IMR-90 (cell line): ENCODE data around the gene KLC1. TPM values are rescaled to one million over a fixed set of nuclear protein-coding genes. Genes with fewer than 3 reads are reported as not detected.

ENCODE experiments used
- ATAC-seq: fragments of 200-7000 bp; cut with Tn5 transposase; 2 replicates; pipeline ENCODE4 v1.9.1; 2020; ENCODE audit warnings: low read depth, mild to moderate bottlenecking, moderate library complexity
- BruUV-seq: library from RNA; stranded (reverse); fragments of 400-500 nt; replicated peaks from 2 replicates; lab custom pipeline; 2021; lab: Mats Ljungman, UMichigan
- CTCF ChIA-PET: fragments of 300-600 bp; formaldehyde crosslinking; extraction: SDS; loops from one replicate; lab custom pipeline; 2021; ENCODE audit warnings: antibody characterized with exemption; lab: Yijun Ruan, JAX
- POLR2A ChIA-PET: fragments of 300-600 bp; sonication (Branson Sonifier 250); formaldehyde crosslinking; loops from one replicate; lab custom pipeline; 2022; ENCODE audit warnings: antibody characterized with exemption; ENCODE audit not compliant: unreplicated experiment; lab: Charles Lee
- DNase-seq: peaks from one replicate; pipeline ENCODE4 v3.0.0; 2013
- H2AFZ ChIP-seq: replicated peaks from 2 replicates; pipeline ENCODE3; 2013; ENCODE audit warnings: low read length, mild to moderate bottlenecking; ENCODE audit not compliant: poor library complexity
- H2AK5ac ChIP-seq: 2 replicates; pipeline ENCODE4 v1.6.1; 2013; ENCODE audit warnings: low read depth, low read length, inconsistent platforms
- H2AK9ac ChIP-seq: replicated peaks from 2 replicates; pipeline ENCODE3; 2013; ENCODE audit warnings: mild to moderate bottlenecking, low read depth, low read length, moderate library complexity; ENCODE audit not compliant: poor library complexity
- H2BK120ac ChIP-seq: 2 replicates; pipeline ENCODE4 v1.6.1; 2013; ENCODE audit warnings: low read depth, low read length, inconsistent platforms
- H2BK15ac ChIP-seq: 3 replicates; pipeline ENCODE4 v1.6.1; 2013; ENCODE audit warnings: low read depth, low read length, inconsistent platforms
- H2BK20ac ChIP-seq: 2 replicates; pipeline ENCODE4 v1.6.1; 2013; ENCODE audit warnings: low read depth, mild to moderate bottlenecking, inconsistent platforms, low read length, moderate library complexity
- H2BK5ac ChIP-seq: 2 replicates; pipeline ENCODE4 v1.6.1; 2013; ENCODE audit warnings: mild to moderate bottlenecking, low read depth, low read length, inconsistent platforms; ENCODE audit not compliant: poor library complexity, severe bottlenecking
- H3K14ac ChIP-seq: replicated peaks from 2 replicates; pipeline ENCODE4 v1.6.1; 2013; ENCODE audit warnings: low read depth, low read length, inconsistent platforms
- H3K18ac ChIP-seq: 2 replicates; pipeline ENCODE4 v1.6.1; 2013; ENCODE audit warnings: low read depth, low read length, control low read depth
- H3K23ac ChIP-seq: 2 replicates; pipeline ENCODE4 v1.6.1; 2013; ENCODE audit warnings: low read depth, low read length, inconsistent platforms
- H3K27ac ChIP-seq: 2 replicates; pipeline ENCODE4 v1.5.1; 2013; ENCODE audit warnings: mild to moderate bottlenecking, control low read depth, low read length; ENCODE audit not compliant: insufficient read depth
- H3K27me3 ChIP-seq: 2 replicates; pipeline ENCODE4 v1.6.1; 2013; ENCODE audit warnings: low read length; ENCODE audit not compliant: control insufficient read depth, insufficient read depth
- H3K36me3 ChIP-seq: 2 replicates; pipeline ENCODE4 v1.6.1; 2013; ENCODE audit warnings: low read length, mixed read lengths; ENCODE audit not compliant: control insufficient read depth, insufficient read depth
- H3K4ac ChIP-seq: 2 replicates; pipeline ENCODE4 v1.6.1; 2013; ENCODE audit warnings: low read depth, low read length, inconsistent platforms
- H3K4me1 ChIP-seq: 2 replicates; pipeline ENCODE4 v1.6.1; 2013; ENCODE audit warnings: low read length, mixed read lengths; ENCODE audit not compliant: control insufficient read depth, insufficient read depth
- H3K4me2 ChIP-seq: 2 replicates; pipeline ENCODE4 v1.6.1; 2013; ENCODE audit warnings: low read depth, mild to moderate bottlenecking, control low read depth, low read length, moderate library complexity
- H3K4me3 ChIP-seq: 2 replicates; pipeline ENCODE4 v1.5.1; 2013; ENCODE audit warnings: low read depth, mild to moderate bottlenecking, control low read depth, low read length, moderate library complexity; ENCODE audit not compliant: insufficient read depth
- H3K56ac ChIP-seq: 2 replicates; pipeline ENCODE4 v1.6.1; 2013; ENCODE audit warnings: low read length, inconsistent platforms; ENCODE audit not compliant: insufficient read depth; ENCODE audit errors: extremely low read depth
- H3K79me1 ChIP-seq, 2 experiments: 2 replicates each; pipeline ENCODE4 v1.6.1; 2013; ENCODE audit warnings: low read length in 2 of 2, inconsistent platforms in 1 of 2, low read depth in 1 of 2
- H3K9ac ChIP-seq: 2 replicates; pipeline ENCODE4 v1.6.1; 2013; ENCODE audit warnings: low read depth, low read length, control low read depth
- H3K9me1 ChIP-seq: 2 replicates; pipeline ENCODE4 v1.6.1; 2013; ENCODE audit warnings: low read length, inconsistent platforms; ENCODE audit not compliant: insufficient read depth
- H3K9me3 ChIP-seq: 2 replicates; pipeline ENCODE4 v1.6.1; 2013; ENCODE audit warnings: low read length; ENCODE audit not compliant: control insufficient read depth, insufficient read depth
- H4K20me1 ChIP-seq: 2 replicates; pipeline ENCODE4 v1.6.1; 2013; ENCODE audit warnings: low read length, inconsistent platforms; ENCODE audit not compliant: insufficient read depth
- H4K5ac ChIP-seq: 2 replicates; pipeline ENCODE4 v1.6.1; 2013; ENCODE audit warnings: mild to moderate bottlenecking, low read depth, low read length, control low read depth
- H4K8ac ChIP-seq, 2 experiments: 2 replicates each; pipeline ENCODE4 v1.6.1; 2013; ENCODE audit warnings: low read depth in 2 of 2, low read length in 2 of 2, control low read depth in 1 of 2, inconsistent platforms in 1 of 2
- H4K91ac ChIP-seq: 2 replicates; pipeline ENCODE4 v1.6.1; 2013; ENCODE audit warnings: low read depth, low read length, inconsistent platforms; ENCODE audit not compliant: insufficient read depth
- BHLHE40 ChIP-seq: fragments of 150-350 bp; IDR thresholded peaks from 2 replicates; pipeline ENCODE4 v1.6.1; 2016; ENCODE audit warnings: mild to moderate bottlenecking, low read depth, low read length
- FOS ChIP-seq: fragments of 150-350 bp; IDR thresholded peaks from 2 replicates; pipeline ENCODE4 v1.6.1; 2016; ENCODE audit warnings: low read depth, low read length
- MAFK ChIP-seq: IDR thresholded peaks from 2 replicates; pipeline ENCODE4 v1.6.1; 2012; ENCODE audit warnings: low read depth, low read length, improper control_type of control experiment
- RFX5 ChIP-seq: IDR thresholded peaks from 2 replicates; pipeline ENCODE4 v1.8.0; 2012; ENCODE audit warnings: low read depth, mild to moderate bottlenecking, low read length, moderate library complexity
- SMC3 ChIP-seq: fragments of 150-350 bp; IDR thresholded peaks from 2 replicates; pipeline ENCODE4 v1.6.1; 2016; ENCODE audit warnings: low read depth, mild to moderate bottlenecking, antibody characterized with exemption, low read length, moderate library complexity
- USF2 ChIP-seq: fragments of 150-350 bp; IDR thresholded peaks from 2 replicates; pipeline ENCODE4 v1.6.1; 2017; ENCODE audit warnings: mild to moderate bottlenecking, antibody characterized with exemption, low read length, low read depth
- WGBS, 2 experiments: methylation state at CpG; one replicate each; pipeline versions ENCODE4 v1.1.5 to v1.1.7; 2013; ENCODE audit warnings: missing lambda C conversion rate in 2 of 2; ENCODE audit not compliant: insufficient read length in 1 of 2; ENCODE audit errors: extremely low coverage in 2 of 2; 5-methylcytosine and 5-hydroxymethylcytosine counted together
- dilution Hi-C: fragments of 300-500 bp; cut with HindIII; formaldehyde crosslinking; loops from one replicate; pipeline ENCODE4 v1.14.3; 2018; ENCODE audit warnings: low sequenced_read_pairs; ENCODE audit not compliant: unreplicated experiment
- in situ Hi-C: fragments of 300-500 bp; cut with MboI; formaldehyde crosslinking; loops from 3 replicates; pipeline ENCODE4 v1.14.3; 2019; ENCODE audit warnings: low sequenced_read_pairs, inconsistent platforms, mixed read lengths
- intact Hi-C: fragments of 100-400 bp; cut with micrococcal nuclease; formaldehyde crosslinking; loops from 2 replicates; pipeline ENCODE4 v1.10.0; 2022
- polyA plus RNA-seq, 3 experiments: library from polyadenylated mRNA; depleted of rRNA; stranded (reverse); fragments of >200 nt; gene quantifications; 2 replicates each; pipeline ENCODE4 v1.2.3, GENCODE V29; 2012; ENCODE audit warnings: low replicate concordance in 1 of 3
- total RNA-seq: library from RNA; depleted of rRNA; stranded (reverse); fragments of >200 nt; gene quantifications from 2 replicates; pipeline ENCODE4 v1.2.3, GENCODE V29; 2012

Gene KLC1
- total and polyA plus RNA-seq, 2 of the 4 experiments (the other 2 are of a cell fraction), result 101 to 157 TPM

GRCh38 chr14:103641161-103641560 is 12.2 kb downstream of the KLC1 start:
- H3K4ac ChIP-seq, result no peak overlapping the region
- DNase-seq, result peak; percentile 82
- peaks cover 9% of the 10 kb centered on the region for H3K36me3 ChIP-seq
- no peak overlapping the region for H3K56ac ChIP-seq
- peaks cover 0 to 37% of the 10 kb centered on the region in 2 experiments; a peak in 3 of 4 replicates for H3K79me1 ChIP-seq
- no peak overlapping the region for H2BK20ac ChIP-seq
- in situ Hi-C loops, result no loop called here
- H4K91ac ChIP-seq, result no peak overlapping the region
- no peak overlapping the region for H3K14ac ChIP-seq
- no peak overlapping the region for H3K18ac ChIP-seq
- H4K20me1 ChIP-seq, result peaks cover 99% of the 10 kb centered on the region
- no peak overlapping the region for H3K23ac ChIP-seq
- peaks cover 26% of the 10 kb centered on the region for H3K9me1 ChIP-seq
- dilution Hi-C loops, result no loop called here
- WGBS, 2 experiments, result no CpG with 5 or more reads among the region's 4 CpGs
- H2AK5ac ChIP-seq, result no peak overlapping the region
- no peak overlapping the region for H2BK15ac ChIP-seq
- no peak overlapping the region for H2BK5ac ChIP-seq
- no peak overlapping the region for H2AFZ ChIP-seq
- no peak overlapping the region for H3K27ac ChIP-seq
- no peaks in the 10 kb centered on the region for H3K9me3 ChIP-seq
- no TSS peak for BruUV-seq
- peaks cover 9% of the 10 kb centered on the region for H3K4me1 ChIP-seq
- no peak overlapping the region for H3K4me2 ChIP-seq
- peak; percentile 91 for ATAC-seq
- H3K4me3 ChIP-seq, result no peak overlapping the region
- no peak overlapping the region for H2BK120ac ChIP-seq
- intact Hi-C loops, result no loop called here
- no peak overlapping the region for H3K9ac ChIP-seq
- H4K8ac ChIP-seq, result no peak overlapping the region
- ChIA-PET CTCF (no interaction called here), POLR2A (no interaction called here)
- no peak overlapping the region for H4K5ac ChIP-seq
- TF ChIP-seq SMC3 (no peak), BHLHE40 (0 out of 2 replicates have a peak, but pooled peaks have one; percentile 3), FOS (0 out of 2 replicates have a peak, but pooled peaks have one; percentile 34), MAFK (no peak), USF2 (no peak), RFX5 (no peak)
- no peak overlapping the region for H2AK9ac ChIP-seq
- H3K27me3 ChIP-seq, result no peaks in the 10 kb centered on the region
